ENCODE measurements around the gene FLRT3.

The FLRT3 gene

GRCh38 chr20:14341801-14342200, 4.4 kb upstream of the FLRT3 start:
- no peak for TF ChIP-seq CTCF (IDR thresholded peaks at IDR 0.05)

- TF ChIP-seq CTCF (IDR thresholded peaks at IDR 0.05), result no peak
Observed at GRCh38 chr20:14336686-14337085, 726 bp downstream of the FLRT3 start.

GRCh38 chr20:14335052-14335451, 2.4 kb downstream of the FLRT3 start:
- TF ChIP-seq CTCF (IDR thresholded peaks at IDR 0.05), result no peak

GRCh38 chr20:14334306-14334930, 3.0 kb downstream of the FLRT3 start:
- TF ChIP-seq CTCF (IDR thresholded peaks at IDR 0.05), result peak; percentile 48; the same call in 1 of the 2 replicates

GRCh38 chr20:14333721-14334120, 3.7 kb downstream of the FLRT3 start:
- TF ChIP-seq CTCF (IDR thresholded peaks at IDR 0.05), result no peak

GRCh38 chr20:14332866-14333265, 4.5 kb downstream of the FLRT3 start:
- no peak for TF ChIP-seq CTCF (IDR thresholded peaks at IDR 0.05)

- TF ChIP-seq CTCF (IDR thresholded peaks at IDR 0.05), result no peak
Observed at GRCh38 chr20:14331646-14332045, 5.8 kb downstream of the FLRT3 start.

- TF ChIP-seq CTCF (IDR thresholded peaks at IDR 0.05), result no peak
Observed at GRCh38 chr20:14319704-14320103, 17.7 kb downstream of the FLRT3 start.
